SU-DHL-6 (cell line): ENCODE data around the gene PLPP1.

Source experiments
- H2AFZ ChIP-seq: fragments of 200-600 bp; sonication (generic); 2 replicates; pipeline ENCODE4 v1.6.1; 2014; ENCODE audit warnings: low read depth, mild to moderate bottlenecking, moderate library complexity, mixed read lengths, antibody characterized with exemption, low read length; ENCODE audit not compliant: severe bottlenecking
- H3F3A ChIP-seq: fragments of 200-600 bp; shearing (Covaris generic); 2 replicates; pipeline ENCODE4 v1.6.0; 2016; ENCODE audit warnings: antibody characterized with exemption, mild to moderate bottlenecking; ENCODE audit not compliant: insufficient read depth
- H3K27ac ChIP-seq: fragments of 200-600 bp; sonication (generic); 2 replicates; pipeline ENCODE4 v1.5.1; 2016; ENCODE audit warnings: low read depth, mild to moderate bottlenecking, low read length, moderate library complexity, mixed read lengths
- H3K27me3 ChIP-seq: fragments of 200-600 bp; sonication (generic), shearing (Covaris generic); 2 replicates; pipeline ENCODE4 v1.6.0; 2014; ENCODE audit warnings: mild to moderate bottlenecking, low read length
- H3K36me3 ChIP-seq: fragments of 200-600 bp; sonication (generic); 2 replicates; pipeline ENCODE4 v1.6.1; 2014; ENCODE audit warnings: mild to moderate bottlenecking, low read length, mixed read lengths
- H3K4me2 ChIP-seq: fragments of 300-600, 200-600 bp; shearing (Covaris generic), sonication (generic); 2 replicates; pipeline ENCODE4 v1.6.0; 2014; ENCODE audit warnings: low read length, low read depth, mild to moderate bottlenecking; ENCODE audit not compliant: poor library complexity, severe bottlenecking
- H3K4me3 ChIP-seq: fragments of 200-600 bp; sonication (generic); 2 replicates; pipeline ENCODE4 v1.5.1; 2014; ENCODE audit warnings: antibody characterized with exemption, low read length, mild to moderate bottlenecking, mixed read lengths; ENCODE audit not compliant: insufficient read depth, poor library complexity, severe bottlenecking
- H3K79me2 ChIP-seq: fragments of 200-600 bp; sonication (generic); 2 replicates; pipeline ENCODE4 v1.6.1; 2014; ENCODE audit warnings: mild to moderate bottlenecking, low read length, moderate library complexity; ENCODE audit not compliant: insufficient read depth
- H3K9ac ChIP-seq: fragments of 200-600 bp; sonication (generic); 2 replicates; pipeline ENCODE4 v1.7.0; 2014; ENCODE audit warnings: mild to moderate bottlenecking, low read length
- H3K9me2 ChIP-seq: fragments of 200-600 bp; sonication (generic); replicated peaks from 2 replicates; pipeline ENCODE4 v1.6.1; 2014; ENCODE audit warnings: low read length; ENCODE audit not compliant: insufficient read depth
- H3K9me3 ChIP-seq: fragments of 200-600 bp; sonication (generic); 2 replicates; pipeline ENCODE4 v1.6.1; 2014; ENCODE audit warnings: low read length, mixed read lengths; ENCODE audit not compliant: insufficient read depth
- H4K20me1 ChIP-seq: fragments of 200-600 bp; sonication (generic); 2 replicates; pipeline ENCODE4 v1.6.1; 2014; ENCODE audit warnings: low read depth, mild to moderate bottlenecking, antibody characterized with exemption, low read length, moderate library complexity, mixed read lengths
- CTCF ChIP-seq: fragments of 200-600 bp; sonication (generic); IDR thresholded peaks from one replicate; pipeline ENCODE4 v1.5.1; 2017; ENCODE audit warnings: antibody characterized with exemption, mild to moderate bottlenecking, low read length, moderate library complexity; ENCODE audit not compliant: insufficient read depth, poor library complexity, severe bottlenecking
- EZH2phosphoT487 ChIP-seq: fragments of 200-600 bp; sonication (generic), shearing (Covaris generic); conservative IDR thresholded peaks from 2 replicates; pipeline ENCODE4 v1.6.1; 2018; ENCODE audit warnings: mild to moderate bottlenecking, antibody characterized with exemption, low read length, moderate library complexity, mixed read lengths

PLPP1 gene

GRCh38 chr5:55410845-55411244 is 123.9 kb downstream of the PLPP1 start:
- no peak overlapping the region for H3K4me3 ChIP-seq
- H2AFZ ChIP-seq = no peak overlapping the region
- TF ChIP-seq CTCF (no peak), EZH2phosphoT487 (no peak)
- H3F3A ChIP-seq = peaks cover 17% of the 10 kb centered on the region
- no peaks in the 10 kb centered on the region for H3K79me2 ChIP-seq
- H3K9me3 ChIP-seq = no peaks in the 10 kb centered on the region
- H3K27ac ChIP-seq = no peak overlapping the region
- no peak overlapping the region for H3K9ac ChIP-seq
- H4K20me1 ChIP-seq = no peaks in the 10 kb centered on the region
- peaks cover 64% of the 10 kb centered on the region for H3K36me3 ChIP-seq
- H3K27me3 ChIP-seq = no peaks in the 10 kb centered on the region
- no peaks in the 10 kb centered on the region for H3K9me2 ChIP-seq
- H3K4me2 ChIP-seq = no peak overlapping the region

- no peaks in the 10 kb centered on the region for H3K79me2 ChIP-seq
- H4K20me1 ChIP-seq = no peaks in the 10 kb centered on the region
- H3K27ac ChIP-seq = no peak overlapping the region
- H3K9ac ChIP-seq = no peak overlapping the region
- peaks cover 17% of the 10 kb centered on the region for H3F3A ChIP-seq
- H3K9me2 ChIP-seq = no peaks in the 10 kb centered on the region
- no peak overlapping the region for H3K4me2 ChIP-seq
- no peaks in the 10 kb centered on the region for H3K27me3 ChIP-seq
- H3K4me3 ChIP-seq = no peak overlapping the region
- no peaks in the 10 kb centered on the region for H3K9me3 ChIP-seq
- TF ChIP-seq CTCF (no peak), EZH2phosphoT487 (no peak)
- no peak overlapping the region for H2AFZ ChIP-seq
- peaks cover 67% of the 10 kb centered on the region for H3K36me3 ChIP-seq
Observed at GRCh38 chr5:55409775-55410174, 125.0 kb downstream of the PLPP1 start.

DNA sequence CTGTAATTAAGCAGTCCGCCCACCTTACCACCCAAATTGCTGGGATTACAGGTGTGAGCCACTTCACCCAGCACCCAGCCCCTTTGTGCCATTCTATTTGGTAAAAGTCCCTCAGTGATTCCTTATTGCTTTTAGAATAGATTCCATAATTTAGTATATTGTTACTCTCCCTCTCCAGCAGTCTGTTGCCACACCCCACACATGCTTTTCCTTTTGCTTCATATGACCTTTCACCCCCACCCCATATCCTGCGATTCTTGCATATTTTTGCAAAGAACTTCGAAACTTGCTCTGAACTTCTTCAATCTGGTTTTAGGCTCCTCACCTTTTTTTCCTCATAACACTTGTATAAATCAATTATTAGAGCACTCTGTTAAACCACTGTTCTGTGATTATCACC is 126.8 kb downstream of the PLPP1 start:
- Histone ChIP-seq H4K20me1 (no peaks in the 10 kb centered on the region), H3K79me2 (no peaks in the 10 kb centered on the region), H3K4me2 (no peak overlapping the region), H3K4me3 (no peak overlapping the region), H3K27ac (no peak overlapping the region), H2AFZ (no peak overlapping the region), H3F3A (peaks cover 7% of the 10 kb centered on the region), H3K36me3 (peaks cover 67% of the 10 kb centered on the region), H3K9ac (no peak overlapping the region), H3K9me2 (no peaks in the 10 kb centered on the region), H3K27me3 (no peaks in the 10 kb centered on the region), H3K9me3 (no peaks in the 10 kb centered on the region)
- TF ChIP-seq EZH2phosphoT487 = no peak
- no peak for TF ChIP-seq CTCF
